ENCODE measurements around the gene FTSJ1.

The FTSJ1 gene

DNA sequence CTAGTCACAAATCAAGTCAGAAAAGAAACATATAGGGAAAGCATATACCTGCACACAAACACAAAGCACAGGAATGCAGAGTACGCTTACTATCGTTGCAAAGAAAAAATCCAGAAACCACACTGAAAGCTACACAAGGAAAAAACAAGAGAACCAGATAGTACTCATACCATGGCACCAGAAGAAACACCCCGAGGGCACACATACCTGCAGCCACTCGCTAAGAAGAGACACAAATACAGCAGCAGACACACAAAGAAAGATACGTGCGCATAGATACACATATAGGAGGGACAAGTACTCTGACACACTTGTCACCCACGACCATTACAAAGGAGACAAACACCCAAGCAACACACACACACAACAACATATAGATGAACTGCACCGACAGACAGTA lies 4.5 kb upstream of the FTSJ1 start:
- no peak for DNase-seq

GRCh38 chrX:48472225-48472624 lies 3.8 kb upstream of the FTSJ1 start:
- no peak for DNase-seq

GRCh38 chrX:48472851-48473703 lies 2.9 kb upstream of the FTSJ1 start:
- DNase-seq = no peak

GRCh38 chrX:48473704-48473990 lies 2.4 kb upstream of the FTSJ1 start:
- no peak for DNase-seq

- peak; percentile 30 for DNase-seq
Observed at GRCh38 chrX:48474127-48474526, 1.9 kb upstream of the FTSJ1 start.

DNA sequence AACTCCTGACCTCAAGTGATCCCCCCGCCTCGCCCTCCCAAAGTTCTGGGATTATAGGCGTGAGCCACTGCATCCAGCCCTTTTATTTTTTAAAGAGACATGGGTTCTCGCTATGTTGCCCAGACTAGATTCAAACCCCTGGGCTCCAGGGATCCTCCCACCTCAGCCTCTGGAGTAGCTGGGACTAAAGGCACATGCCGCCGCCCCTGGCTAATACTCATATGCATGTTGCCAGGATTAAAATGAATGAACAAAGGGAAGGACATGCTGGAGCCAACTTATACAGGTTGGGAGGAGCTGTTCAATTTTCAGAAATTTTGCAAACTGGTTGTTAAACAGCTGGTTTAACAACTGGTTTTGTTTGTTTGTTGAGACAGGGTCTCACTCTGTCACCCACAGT lies 1.4 kb upstream of the FTSJ1 start:
- no peak for DNase-seq

DNA sequence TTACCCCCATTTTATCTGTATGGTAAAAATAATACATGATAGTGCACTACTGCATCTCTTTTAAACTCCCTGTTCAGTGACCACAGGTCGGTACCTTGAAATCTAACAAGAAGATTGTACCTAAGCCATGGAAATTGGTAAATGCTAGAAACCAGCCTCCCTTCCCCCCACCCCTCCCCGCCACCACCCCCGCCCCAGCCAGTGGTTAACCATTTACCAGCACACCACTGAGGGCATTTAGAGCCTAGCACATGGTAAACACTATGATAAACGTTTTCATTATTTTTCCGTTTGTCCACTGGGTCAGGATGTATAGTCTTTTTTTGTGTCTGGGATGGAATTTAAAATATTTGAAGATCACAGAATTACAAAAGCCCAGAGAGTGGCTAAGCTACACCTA lies 703 bp upstream of the FTSJ1 start:
- DNase-seq = peak; percentile 28

DNA sequence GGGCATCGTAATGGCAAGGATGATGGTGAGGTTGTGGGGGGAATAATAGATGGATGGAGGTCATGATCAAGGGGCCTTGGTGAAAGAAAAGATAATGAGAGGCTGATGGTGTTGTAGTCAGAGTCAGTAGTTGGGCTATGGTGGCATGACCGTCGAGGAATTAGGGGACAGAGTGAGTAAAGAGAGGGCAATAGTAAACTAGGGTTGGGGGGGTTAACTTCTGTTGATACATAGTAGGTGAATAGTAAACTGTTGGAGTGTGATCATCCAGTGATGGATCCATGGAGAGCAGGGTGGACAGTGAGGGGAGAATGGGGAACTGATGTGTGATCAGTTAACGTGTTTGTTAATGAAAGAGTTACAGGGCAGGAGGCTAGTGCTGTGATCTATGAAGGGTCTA lies 920 bp downstream of the FTSJ1 start:
- DNase-seq = no peak

DNA sequence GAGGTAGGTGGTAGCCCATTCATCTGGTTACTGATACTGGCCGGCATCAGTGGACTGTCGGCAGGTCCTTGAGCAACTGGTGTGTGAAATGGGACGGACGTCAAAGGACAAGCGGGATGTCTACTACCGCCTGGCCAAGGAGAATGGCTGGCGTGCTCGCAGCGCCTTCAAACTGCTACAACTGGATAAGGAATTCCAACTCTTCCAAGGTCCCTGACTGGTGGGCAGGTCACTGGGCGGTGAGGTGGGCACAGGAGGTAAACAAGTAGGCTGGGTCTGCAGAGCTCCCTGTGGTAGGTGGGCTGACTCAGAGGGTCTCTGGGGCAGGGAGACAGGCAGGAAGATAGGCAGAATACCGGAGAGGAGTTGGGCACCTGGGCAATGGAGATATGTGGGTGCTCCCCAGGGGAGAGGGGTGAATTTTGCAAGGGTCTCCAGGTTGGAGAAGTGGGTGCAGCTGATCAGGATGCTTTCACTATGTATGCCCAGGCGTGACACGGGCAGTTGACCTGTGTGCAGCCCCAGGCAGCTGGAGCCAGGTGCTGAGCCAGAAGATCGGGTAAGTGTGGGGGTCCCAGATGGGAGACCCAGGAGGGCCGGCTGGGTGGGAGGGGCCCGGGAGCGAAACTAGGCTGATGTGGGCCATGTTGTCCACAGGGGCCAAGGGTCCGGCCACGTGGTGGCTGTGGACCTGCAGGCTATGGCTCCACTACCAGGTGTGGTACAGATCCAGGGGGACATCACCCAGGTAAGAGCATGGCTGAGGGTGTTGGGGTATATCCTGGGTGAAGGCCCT lies 2.2 kb downstream of the FTSJ1 start:
- DNase-seq = no peak

DNA sequence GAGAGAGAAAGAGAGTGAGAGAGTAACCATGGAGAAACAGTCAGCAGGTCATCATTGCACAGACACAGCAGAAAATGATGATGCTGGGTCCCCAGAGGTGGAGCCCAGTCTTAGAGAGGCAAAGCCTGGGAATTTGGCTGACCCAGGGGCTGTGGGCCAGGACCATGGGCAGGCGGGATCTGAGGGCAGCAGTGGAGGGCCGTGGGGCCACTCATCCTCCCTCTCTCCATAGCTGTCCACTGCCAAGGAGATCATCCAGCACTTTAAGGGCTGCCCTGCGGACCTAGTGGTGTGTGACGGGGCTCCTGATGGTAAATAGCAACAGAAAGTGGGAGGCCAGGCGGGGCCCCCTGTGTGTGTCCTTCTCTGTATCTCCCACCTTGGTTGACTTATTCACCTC lies 2.8 kb downstream of the FTSJ1 start:
- DNase-seq = no peak

DNA sequence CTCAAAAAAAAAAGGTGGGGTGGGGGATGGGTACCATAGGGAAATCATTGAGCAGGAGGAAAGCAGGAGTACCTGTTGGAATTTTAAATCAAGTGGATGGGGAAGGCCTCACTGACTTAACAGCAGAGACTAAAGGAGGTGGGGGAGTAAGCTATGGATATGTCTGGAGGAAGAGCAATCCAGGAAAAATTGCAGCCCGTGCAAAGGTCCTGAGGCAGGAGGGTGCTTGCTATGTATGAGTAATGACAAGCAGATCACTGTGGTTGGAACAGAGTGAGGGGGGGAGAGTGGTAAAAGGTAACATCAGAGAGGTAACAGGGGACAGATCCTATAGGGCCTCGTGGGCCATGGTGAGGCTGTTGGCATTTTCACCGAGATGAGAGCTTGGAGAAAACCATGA lies 4.1 kb downstream of the FTSJ1 start:
- no peak for DNase-seq

DNA sequence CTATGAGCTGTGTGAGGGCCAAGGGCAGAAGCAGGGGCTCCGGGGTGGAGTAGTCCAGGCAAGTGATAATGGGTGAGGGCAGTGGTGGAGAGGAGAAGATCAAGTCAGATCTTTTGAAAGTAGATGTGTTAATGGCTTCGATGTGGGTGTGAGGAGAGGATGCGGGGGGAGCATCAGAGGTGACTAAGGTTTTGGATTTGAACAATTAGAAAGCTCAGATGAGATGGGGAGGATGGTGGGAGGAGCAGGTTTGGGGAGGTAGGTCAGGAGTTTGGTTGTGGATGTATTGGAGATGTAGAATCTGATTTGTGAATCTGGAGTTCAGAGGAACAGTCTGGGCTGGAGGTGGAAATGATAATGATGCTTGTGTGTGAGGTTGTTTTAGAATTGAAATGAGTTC lies 4.6 kb downstream of the FTSJ1 start:
- no peak for DNase-seq

DNA sequence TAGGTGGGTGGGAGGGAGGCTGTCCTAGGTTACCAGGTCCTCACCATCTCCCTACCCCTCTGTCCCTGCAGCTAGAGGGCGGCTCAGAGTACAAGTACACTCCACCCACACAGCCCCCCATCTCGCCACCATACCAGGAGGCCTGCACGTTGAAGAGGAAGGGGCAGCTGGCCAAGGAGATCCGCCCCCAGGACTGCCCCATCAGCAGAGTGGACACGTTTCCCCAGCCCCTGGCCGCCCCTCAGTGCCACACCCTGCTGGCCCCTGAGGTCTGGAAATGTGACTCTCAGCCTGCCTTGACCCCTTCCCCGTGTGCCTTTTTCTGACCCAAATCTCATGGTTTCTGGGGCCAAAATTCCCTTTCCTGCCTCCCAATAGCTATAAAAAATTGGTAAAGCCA lies 6.5 kb downstream of the FTSJ1 start:
- DNase-seq = no peak

- no peak for DNase-seq
Observed at GRCh38 chrX:48487362-48487798, 11.4 kb downstream of the FTSJ1 start.

DNA sequence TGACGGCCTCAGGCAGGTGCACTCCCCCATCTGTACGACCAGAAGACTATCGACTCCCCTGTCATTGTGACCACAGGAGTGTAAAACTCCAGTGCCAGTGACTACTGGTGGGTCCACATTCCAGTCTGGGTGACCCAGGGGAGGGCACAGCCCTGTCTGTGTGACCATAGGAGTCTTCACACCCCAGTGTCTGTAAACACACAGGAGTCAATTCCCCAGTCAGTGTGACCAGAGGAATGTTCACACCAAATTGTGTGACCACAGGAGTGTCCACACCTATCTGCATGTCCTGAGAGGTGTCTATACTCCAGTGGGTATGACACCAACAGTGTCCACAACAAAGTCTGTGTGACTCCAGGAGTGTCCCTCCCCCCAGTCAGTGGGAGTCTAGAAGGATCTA lies 12.0 kb downstream of the FTSJ1 start:
- DNase-seq = no peak

- no peak for DNase-seq
Observed at GRCh38 chrX:48489296-48489695, 13.3 kb downstream of the FTSJ1 start.

- no peak for DNase-seq
Observed at GRCh38 chrX:48489892-48490291, 13.9 kb downstream of the FTSJ1 start.

DNA sequence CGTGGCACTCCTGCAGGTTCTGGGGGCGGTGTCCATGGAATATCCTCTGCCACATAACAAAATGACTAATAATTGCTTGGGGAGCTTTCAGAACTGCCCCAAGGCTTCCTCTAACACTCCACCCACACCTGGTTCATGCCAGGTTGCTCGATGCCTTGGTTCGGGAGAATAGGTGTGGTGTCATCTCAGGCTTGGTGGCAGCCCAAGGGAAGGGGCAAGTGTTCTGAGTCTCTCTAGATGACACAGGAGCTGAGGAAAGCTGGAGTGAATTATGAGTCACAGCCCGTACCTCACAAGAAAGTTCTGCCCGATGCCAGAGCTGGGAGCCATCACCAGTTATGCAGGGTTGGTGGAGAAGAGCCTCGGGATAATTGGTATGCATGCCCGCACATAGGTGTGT lies 14.7 kb downstream of the FTSJ1 start:
- DNase-seq = no peak

- no peak for DNase-seq
Observed at GRCh38 chrX:48491809-48492208, 15.8 kb downstream of the FTSJ1 start.

GRCh38 chrX:48492293-48492910 lies 16.4 kb downstream of the FTSJ1 start:
- DNase-seq = no peak

DNA sequence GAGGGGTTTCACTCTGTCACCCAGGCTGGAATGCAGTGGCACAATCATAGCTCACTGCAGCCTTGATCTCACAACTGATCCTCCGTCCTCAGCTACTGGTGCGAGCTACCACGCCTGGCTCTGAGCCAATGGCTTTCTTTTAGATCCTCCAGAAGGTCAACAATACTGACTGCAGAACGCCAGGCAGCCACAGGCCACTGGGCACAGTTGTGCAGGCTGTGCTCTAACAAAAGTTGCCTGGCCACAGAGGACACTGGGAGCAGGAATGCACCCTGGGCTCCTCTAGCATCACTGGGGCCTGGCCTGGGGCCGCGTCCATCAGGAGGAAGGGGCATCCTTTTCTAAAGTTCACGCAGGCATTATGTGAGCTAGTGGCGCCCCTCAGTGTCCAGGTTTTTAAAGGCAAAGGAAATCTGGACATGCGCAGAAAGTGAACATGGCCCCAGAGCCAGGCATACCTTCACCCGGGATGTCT lies 17.9 kb downstream of the FTSJ1 start:
- peak; percentile 17 for DNase-seq

GRCh38 chrX:48496660-48497059 lies 20.7 kb downstream of the FTSJ1 start:
- no peak for DNase-seq

- DNase-seq = no peak
Observed at GRCh38 chrX:48497871-48498270, 21.9 kb downstream of the FTSJ1 start.

GRCh38 chrX:48498374-48498809 lies 22.4 kb downstream of the FTSJ1 start:
- DNase-seq = no peak
